PC-3 (cell line): ENCODE data around the gene MTF2.

Experiments used
- CTCF ChIP-seq: fragments of 300-600 bp; sonication (generic); conservative IDR thresholded peaks from 2 replicates; pipeline ENCODE4 v1.5.1; 2017; ENCODE audit warnings: antibody characterized with exemption, low read depth, mild to moderate bottlenecking, low read length
- EZH2 ChIP-seq: fragments of 300-600 bp; sonication (generic); IDR thresholded peaks from one replicate; pipeline ENCODE4 v1.6.1; 2017; ENCODE audit warnings: antibody characterized with exemption, mild to moderate bottlenecking, low read length; ENCODE audit not compliant: unreplicated experiment
- EZH2phosphoT487 ChIP-seq: fragments of 300-600 bp; sonication (generic); IDR thresholded peaks from 2 replicates; pipeline ENCODE4 v1.6.1; 2018; ENCODE audit warnings: mild to moderate bottlenecking, antibody characterized with exemption, low read length, borderline replicate concordance

- TF ChIP-seq CTCF (no peak), EZH2phosphoT487 (no peak), EZH2 (no peak)
These were observed 2.6 kb downstream of the MTF2 start for GRCh38 chr1:93081716-93082115.
